AG09309 (cell line): ENCODE results near the gene CTNNA1.

ENCODE experiments used
- DNase-seq: peaks from one replicate; pipeline ENCODE4 v3.0.0-alpha.2; 2010; ENCODE audit warnings: low read depth
- H3K4me3 ChIP-seq: 2 replicates; pipeline ENCODE4 v1.5.1; 2011; ENCODE audit warnings: mild to moderate bottlenecking, low read depth, low read length, moderate library complexity; ENCODE audit not compliant: control insufficient read depth
- TF ChIP-seq, protein P1 (sequence below): IDR thresholded peaks from 2 replicates; pipeline ENCODE4 v1.5.1; 2011; ENCODE audit warnings: mild to moderate bottlenecking, low read depth, low read length, inconsistent platforms; ENCODE audit not compliant: insufficient read depth, control insufficient read depth; ENCODE audit errors: missing control alignments

Gene CTNNA1

DNA sequence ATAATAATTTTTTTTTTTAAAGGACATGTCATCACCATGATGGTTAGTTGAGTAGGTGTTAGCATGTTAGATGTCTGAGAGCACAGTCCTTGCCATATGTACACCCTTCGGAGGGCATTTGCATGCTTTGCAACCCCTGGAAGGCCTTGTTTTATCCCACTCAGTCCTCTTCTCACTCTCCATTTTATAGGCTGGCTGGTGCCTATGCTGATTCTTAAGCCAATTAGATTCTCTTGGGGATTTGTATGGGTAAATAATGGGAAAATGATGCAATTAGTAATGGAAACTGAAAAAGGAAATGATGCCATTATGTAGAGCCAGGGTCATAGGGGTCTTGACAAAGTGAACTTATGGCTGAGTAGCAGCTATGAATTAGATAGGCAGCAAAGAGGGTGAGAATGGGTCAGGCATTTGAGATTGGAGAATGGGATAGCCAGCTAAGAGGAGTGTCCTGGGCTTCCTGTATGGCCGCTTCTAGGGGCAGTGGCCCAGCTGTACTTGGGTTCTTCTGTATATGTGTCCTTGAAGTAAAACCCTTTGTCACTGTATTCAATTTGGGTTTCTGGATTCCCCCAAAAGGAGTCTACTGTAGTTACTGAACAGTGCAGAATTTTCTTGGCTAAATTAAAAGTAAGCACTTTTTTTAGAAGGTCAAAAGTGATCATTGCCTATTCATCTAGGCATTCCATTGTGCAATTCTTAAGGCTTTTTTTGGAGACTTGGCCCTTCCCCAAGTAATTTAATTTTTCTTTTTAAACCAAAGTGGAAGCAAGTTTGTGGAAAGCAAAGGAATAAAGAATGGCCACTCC lies 90.3 kb downstream of the CTNNA1 start:
- no peak overlapping the region for H3K4me3 ChIP-seq
- TF ChIP-seq, protein P1, sequence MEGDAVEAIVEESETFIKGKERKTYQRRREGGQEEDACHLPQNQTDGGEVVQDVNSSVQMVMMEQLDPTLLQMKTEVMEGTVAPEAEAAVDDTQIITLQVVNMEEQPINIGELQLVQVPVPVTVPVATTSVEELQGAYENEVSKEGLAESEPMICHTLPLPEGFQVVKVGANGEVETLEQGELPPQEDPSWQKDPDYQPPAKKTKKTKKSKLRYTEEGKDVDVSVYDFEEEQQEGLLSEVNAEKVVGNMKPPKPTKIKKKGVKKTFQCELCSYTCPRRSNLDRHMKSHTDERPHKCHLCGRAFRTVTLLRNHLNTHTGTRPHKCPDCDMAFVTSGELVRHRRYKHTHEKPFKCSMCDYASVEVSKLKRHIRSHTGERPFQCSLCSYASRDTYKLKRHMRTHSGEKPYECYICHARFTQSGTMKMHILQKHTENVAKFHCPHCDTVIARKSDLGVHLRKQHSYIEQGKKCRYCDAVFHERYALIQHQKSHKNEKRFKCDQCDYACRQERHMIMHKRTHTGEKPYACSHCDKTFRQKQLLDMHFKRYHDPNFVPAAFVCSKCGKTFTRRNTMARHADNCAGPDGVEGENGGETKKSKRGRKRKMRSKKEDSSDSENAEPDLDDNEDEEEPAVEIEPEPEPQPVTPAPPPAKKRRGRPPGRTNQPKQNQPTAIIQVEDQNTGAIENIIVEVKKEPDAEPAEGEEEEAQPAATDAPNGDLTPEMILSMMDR: no peak
- no peak for DNase-seq

DNA sequence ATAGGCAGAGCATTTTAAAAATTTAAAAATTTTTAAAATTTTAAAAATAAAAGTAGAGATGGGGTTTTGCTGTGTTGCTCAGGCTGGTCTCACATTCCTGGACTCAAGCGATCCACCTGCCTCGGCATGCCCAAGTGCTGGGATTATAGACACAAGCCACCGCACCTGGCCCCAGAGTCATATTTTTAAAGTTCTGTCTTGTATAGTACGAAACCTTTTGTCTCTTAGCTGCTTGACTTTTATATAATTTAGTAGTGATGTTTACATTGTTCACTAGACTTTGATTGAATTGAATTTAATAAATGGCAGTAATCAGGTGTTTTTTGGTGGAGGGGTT lies 90.9 kb downstream of the CTNNA1 start:
- H3K4me3 ChIP-seq: no peak overlapping the region
- TF ChIP-seq, protein P1: no peak
- no peak for DNase-seq

DNA sequence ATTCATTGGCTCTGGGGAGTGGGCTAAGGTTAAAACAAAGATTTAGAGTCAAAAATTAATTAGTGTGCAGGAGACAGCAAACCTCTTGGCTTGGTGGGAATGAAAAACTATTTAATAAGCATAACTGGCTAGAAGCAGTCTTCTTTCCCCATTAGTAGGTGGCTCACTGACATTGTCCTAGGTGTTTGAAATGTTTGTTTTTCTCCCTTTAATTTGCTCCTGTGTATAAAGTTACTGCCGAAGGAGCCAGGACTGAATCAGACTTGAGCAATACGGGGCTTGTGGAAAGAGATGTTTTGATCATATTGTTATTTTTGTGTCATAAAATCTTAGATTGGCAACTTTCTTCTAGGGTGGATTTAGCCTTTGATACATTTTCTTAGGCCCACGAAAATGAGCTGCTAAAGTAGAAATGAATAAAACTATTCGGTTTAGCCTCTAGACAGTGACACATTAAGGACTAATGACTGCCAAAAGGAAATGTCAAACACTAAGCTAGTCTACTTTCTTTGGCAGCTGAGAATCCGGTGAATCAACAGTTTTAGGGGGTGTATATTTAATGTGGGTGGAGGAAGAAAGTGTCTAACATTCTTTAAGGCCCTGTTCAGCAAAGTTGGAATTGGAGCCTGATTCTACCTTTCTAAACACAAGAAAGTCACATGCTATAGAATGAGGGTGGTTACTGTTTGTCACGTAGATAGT lies 91.7 kb downstream of the CTNNA1 start:
- TF ChIP-seq, protein P1: no peak
- H3K4me3 ChIP-seq: no peak overlapping the region
- peak; percentile 44 for DNase-seq

DNA sequence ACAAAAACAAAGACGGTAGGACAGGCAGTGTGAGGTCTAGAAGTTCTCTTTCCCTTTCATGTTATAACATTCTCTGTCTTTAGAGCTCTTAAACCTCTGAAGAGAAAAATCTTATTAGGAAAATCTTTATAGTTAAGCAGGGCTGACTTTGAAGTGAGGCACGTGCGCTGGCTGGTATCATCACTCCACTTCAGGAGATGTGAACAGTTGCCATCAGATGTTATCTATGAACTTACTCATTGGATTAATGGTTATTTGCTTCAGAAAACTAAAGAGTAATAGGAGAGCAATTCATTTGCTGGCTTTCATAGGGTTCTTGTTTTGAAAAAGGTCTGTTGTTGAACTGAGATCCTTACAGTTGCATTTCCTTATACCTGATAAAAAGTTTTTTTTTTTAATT lies 96.2 kb downstream of the CTNNA1 start:
- H3K4me3 ChIP-seq: no peak overlapping the region
- TF ChIP-seq, protein P1: no peak
- no peak for DNase-seq

DNA sequence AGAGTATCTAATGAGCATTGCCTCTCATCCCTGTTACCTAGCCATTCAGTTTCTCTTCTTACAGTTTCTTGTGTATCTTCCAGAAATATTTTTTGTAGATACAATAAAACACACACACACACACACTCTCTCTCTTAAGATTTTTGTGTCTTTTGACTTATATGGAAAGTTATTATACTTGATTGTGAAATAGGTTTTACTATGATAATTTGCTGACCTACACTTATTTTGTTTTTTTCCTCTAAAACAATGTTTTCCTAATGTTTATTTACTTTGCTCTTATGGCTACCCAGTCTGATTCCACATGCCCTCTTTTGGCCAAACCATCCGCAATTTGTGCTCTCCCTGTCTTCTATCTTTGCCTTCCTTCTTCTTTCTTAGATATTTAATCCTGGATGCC lies 96.7 kb downstream of the CTNNA1 start:
- TF ChIP-seq, protein P1: no peak
- no peak for DNase-seq
- H3K4me3 ChIP-seq: no peak overlapping the region

DNA sequence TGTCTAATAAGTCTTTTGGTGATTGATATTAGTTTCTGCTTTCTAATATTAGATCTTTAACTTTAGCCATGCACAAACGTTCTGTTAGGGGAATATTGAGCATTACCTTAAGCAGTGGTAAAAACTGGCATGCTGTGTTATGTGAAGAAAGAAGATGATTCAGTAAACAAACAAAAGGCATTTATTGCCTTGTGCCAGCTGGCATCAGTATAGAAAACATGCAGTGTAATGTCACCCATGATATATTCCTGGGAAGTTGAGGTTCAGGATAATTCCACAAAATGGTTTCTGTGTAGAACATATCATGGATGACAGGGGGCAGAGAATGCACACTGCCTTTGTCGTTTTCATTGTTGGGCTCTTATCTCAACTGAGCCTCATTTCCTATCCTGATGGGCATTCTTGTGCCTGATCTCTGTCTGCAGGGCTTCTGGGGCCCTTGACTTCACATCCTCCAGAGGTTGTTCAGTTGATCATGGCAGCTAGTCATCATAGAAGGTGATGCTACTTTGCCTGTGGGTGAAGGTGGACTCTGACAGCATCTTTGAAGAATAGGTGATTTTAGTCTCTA lies 97.7 kb downstream of the CTNNA1 start:
- DNase-seq: no peak
- TF ChIP-seq, protein P1: no peak
- no peak overlapping the region for H3K4me3 ChIP-seq
